Endodermal cell (in vitro differentiated cells): ENCODE measurements around the gene NT5C1A. TPM values are rescaled to one million over a fixed set of nuclear protein-coding genes. Genes with fewer than 3 reads are reported as not detected.

Source experiments
- DNase-seq: peaks from one replicate; pipeline ENCODE4 v3.0.0-alpha.2; 2017
- H3K27ac ChIP-seq: 2 replicates; pipeline ENCODE4 v1.5.1; 2013; ENCODE audit warnings: mild to moderate bottlenecking, low read depth, low read length, moderate library complexity
- H3K27me3 ChIP-seq: 2 replicates; pipeline ENCODE4 v1.6.1; 2013; ENCODE audit warnings: mild to moderate bottlenecking, low read length, moderate library complexity; ENCODE audit not compliant: insufficient read depth, control insufficient read depth, poor library complexity, severe bottlenecking
- H3K36me3 ChIP-seq: 2 replicates; pipeline ENCODE4 v1.7.0; 2013; ENCODE audit warnings: mild to moderate bottlenecking, low read length, moderate library complexity; ENCODE audit not compliant: control insufficient read depth, insufficient read depth
- H3K4me1 ChIP-seq: one replicate; pipeline ENCODE4 v1.7.0; 2013; ENCODE audit warnings: low read length; ENCODE audit not compliant: control insufficient read depth, insufficient read depth
- H3K4me3 ChIP-seq: 2 replicates; pipeline ENCODE4 v1.5.1; 2013; ENCODE audit warnings: mild to moderate bottlenecking, low read length, moderate library complexity
- H3K9ac ChIP-seq: 2 replicates; pipeline ENCODE4 v1.6.1; 2013; ENCODE audit warnings: mild to moderate bottlenecking, low read length, moderate library complexity; ENCODE audit not compliant: poor library complexity, severe bottlenecking; ENCODE audit errors: extremely low read depth
- H3K9me3 ChIP-seq: 2 replicates; pipeline ENCODE4 v1.6.1; 2013; ENCODE audit warnings: mild to moderate bottlenecking, low read length, moderate library complexity; ENCODE audit not compliant: control insufficient read depth
- H3K27ac Mint-ChIP-seq: 2 replicates; pipeline ENCODE4 v1.8.0; 2020; ENCODE audit warnings: mixed read lengths
- H3K27me3 Mint-ChIP-seq: 2 replicates; pipeline ENCODE4 v1.8.0; 2021; ENCODE audit warnings: mild to moderate bottlenecking, mixed read lengths; ENCODE audit not compliant: insufficient read depth
- H3K36me3 Mint-ChIP-seq: 2 replicates; pipeline ENCODE4 v1.8.0; 2020; ENCODE audit warnings: low read depth, mixed read lengths
- H3K4me1 Mint-ChIP-seq: 2 replicates; pipeline ENCODE4 v1.8.0; 2020; ENCODE audit warnings: mixed read lengths
- H3K4me3 Mint-ChIP-seq: 2 replicates; pipeline ENCODE4 v1.8.0; 2020; ENCODE audit warnings: mild to moderate bottlenecking, moderate library complexity, mixed read lengths
- H3K9me3 Mint-ChIP-seq: 2 replicates; pipeline ENCODE4 v1.8.0; 2020; ENCODE audit warnings: mild to moderate bottlenecking, mixed read lengths
- WGBS, 2 experiments: methylation state at CpG; one replicate each; pipeline versions ENCODE4 v1.1.5 to v1.1.7; 2013; ENCODE audit warnings: missing lambda C conversion rate in 2 of 2, mixed read lengths in 1 of 2; ENCODE audit not compliant: insufficient coverage in 1 of 2, insufficient read length in 1 of 2; 5-methylcytosine and 5-hydroxymethylcytosine counted together
- total RNA-seq, 2 donors: library from RNA; stranded (reverse); fragmentation: NEBNext Ultra II Directional in 1 of 2; extraction: Animal tissue kit (Norgen Biotek cat#: 25700) in 1 of 2; gene quantifications; 2 replicates in 1 of 2; 3 replicates in 1 of 2; pipeline ENCODE4 v1.2.1, GENCODE V29; 2021
- TF ChIP-seq, protein P1 (sequence below): fragments of 200-600 bp; sonication (generic); conservative IDR thresholded peaks from 2 replicates; pipeline ENCODE4 v1.5.0; 2021; ENCODE audit warnings: antibody characterized with exemption, mild to moderate bottlenecking

Gene NT5C1A
- total RNA-seq, 2 donors from 2014 or later, result not detected

DNA sequence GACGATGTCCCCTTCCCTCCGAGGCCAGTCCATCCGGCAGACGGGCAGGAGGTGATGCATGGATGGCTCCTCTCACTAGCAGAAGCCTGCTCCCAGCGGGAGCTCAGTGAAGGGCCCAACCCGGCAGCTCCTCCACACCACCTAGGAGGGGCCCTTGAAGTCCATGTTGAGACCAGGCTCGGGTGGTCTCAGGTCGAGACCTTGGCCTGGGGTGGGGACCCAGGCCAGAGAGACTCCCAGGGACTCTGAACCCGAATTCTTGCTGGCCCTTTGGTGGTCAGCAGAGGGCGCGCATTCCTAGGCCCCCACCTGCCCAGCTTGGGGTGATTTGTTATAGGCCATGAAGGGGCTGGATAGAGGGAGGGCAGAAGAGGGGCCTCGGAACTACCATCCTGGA lies 642 bp upstream of the NT5C1A start:
- H3K27ac ChIP-seq, result no peak overlapping the region
- no peaks in the 10 kb centered on the region for H3K9me3 ChIP-seq
- H3K9ac ChIP-seq, result no peak overlapping the region
- peaks cover 100% of the 10 kb centered on the region for H3K27me3 ChIP-seq
- Mint-ChIP-seq H3K9me3 (no peaks in the 10 kb centered on the region), H3K27me3 (peaks cover 99% of the 10 kb centered on the region), H3K4me3 (peak overlapping the region; percentile 43), H3K4me1 (peaks cover 5% of the 10 kb centered on the region), H3K27ac (no peak overlapping the region), H3K36me3 (no peaks in the 10 kb centered on the region)
- no peaks in the 10 kb centered on the region for H3K36me3 ChIP-seq
- 13 to 15% methylated on average over 6 to 12 of the region's 12 CpGs for WGBS, 2 experiments
- peak overlapping the region; percentile 75 for H3K4me3 ChIP-seq
- TF ChIP-seq, protein P1, sequence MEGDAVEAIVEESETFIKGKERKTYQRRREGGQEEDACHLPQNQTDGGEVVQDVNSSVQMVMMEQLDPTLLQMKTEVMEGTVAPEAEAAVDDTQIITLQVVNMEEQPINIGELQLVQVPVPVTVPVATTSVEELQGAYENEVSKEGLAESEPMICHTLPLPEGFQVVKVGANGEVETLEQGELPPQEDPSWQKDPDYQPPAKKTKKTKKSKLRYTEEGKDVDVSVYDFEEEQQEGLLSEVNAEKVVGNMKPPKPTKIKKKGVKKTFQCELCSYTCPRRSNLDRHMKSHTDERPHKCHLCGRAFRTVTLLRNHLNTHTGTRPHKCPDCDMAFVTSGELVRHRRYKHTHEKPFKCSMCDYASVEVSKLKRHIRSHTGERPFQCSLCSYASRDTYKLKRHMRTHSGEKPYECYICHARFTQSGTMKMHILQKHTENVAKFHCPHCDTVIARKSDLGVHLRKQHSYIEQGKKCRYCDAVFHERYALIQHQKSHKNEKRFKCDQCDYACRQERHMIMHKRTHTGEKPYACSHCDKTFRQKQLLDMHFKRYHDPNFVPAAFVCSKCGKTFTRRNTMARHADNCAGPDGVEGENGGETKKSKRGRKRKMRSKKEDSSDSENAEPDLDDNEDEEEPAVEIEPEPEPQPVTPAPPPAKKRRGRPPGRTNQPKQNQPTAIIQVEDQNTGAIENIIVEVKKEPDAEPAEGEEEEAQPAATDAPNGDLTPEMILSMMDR, result peak; percentile 82
- H3K4me1 ChIP-seq, result no peaks in the 10 kb centered on the region
- peak; percentile 83 for DNase-seq

GRCh38 chr1:39671433-39671792 lies 494 bp downstream of the NT5C1A start:
- Histone ChIP-seq H3K27ac (no peak overlapping the region), H3K36me3 (no peaks in the 10 kb centered on the region), H3K9ac (no peak overlapping the region), H3K4me1 (no peaks in the 10 kb centered on the region), H3K4me3 (peak overlapping the region; percentile 75), H3K9me3 (no peaks in the 10 kb centered on the region), H3K27me3 (peaks cover 100% of the 10 kb centered on the region)
- Mint-ChIP-seq H3K9me3 (no peaks in the 10 kb centered on the region), H3K4me1 (peaks cover 5% of the 10 kb centered on the region), H3K36me3 (no peaks in the 10 kb centered on the region), H3K27ac (no peak overlapping the region), H3K4me3 (peak overlapping the region; percentile 43), H3K27me3 (peaks cover 99% of the 10 kb centered on the region)
- peak; percentile 62 for DNase-seq
- TF ChIP-seq, protein P1, result no peak
- 0 to 5% methylated on average over 7 to 26 of the region's 26 CpGs for WGBS, 2 experiments

DNA sequence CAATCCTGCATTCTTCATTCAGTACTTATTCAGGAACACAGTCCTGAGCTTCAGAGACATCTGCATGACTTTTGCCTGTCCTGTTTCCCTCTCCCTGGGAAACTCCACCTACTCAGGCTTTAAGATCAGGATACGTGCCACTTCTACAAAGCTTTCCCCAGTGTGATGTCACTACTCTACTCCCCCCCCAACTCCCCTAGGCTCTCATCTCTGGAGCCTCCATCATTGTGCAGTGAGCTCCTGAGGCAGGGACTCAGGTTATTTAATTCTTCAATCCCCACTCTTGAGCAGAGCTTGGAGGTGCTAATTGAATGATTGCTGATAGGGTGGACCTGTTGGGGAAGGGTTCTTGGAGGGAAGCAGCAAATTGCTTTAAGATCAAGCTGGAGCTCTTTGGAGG lies 1.2 kb downstream of the NT5C1A start:
- no peaks in the 10 kb centered on the region for H3K36me3 Mint-ChIP-seq
- Histone ChIP-seq H3K4me1 (no peaks in the 10 kb centered on the region), H3K27me3 (peaks cover 100% of the 10 kb centered on the region), H3K36me3 (no peaks in the 10 kb centered on the region), H3K27ac (no peak overlapping the region), H3K9me3 (no peaks in the 10 kb centered on the region), H3K9ac (no peak overlapping the region), H3K4me3 (no peak overlapping the region)
- H3K9me3 Mint-ChIP-seq, result no peaks in the 10 kb centered on the region
- TF ChIP-seq, protein P1, result no peak
- peak overlapping the region; percentile 43 for H3K4me3 Mint-ChIP-seq
- WGBS, 2 experiments, result 0 to 21% methylated on average over 1 of the region's 1 CpG
- no peak overlapping the region for H3K27ac Mint-ChIP-seq
- no peak for DNase-seq
- H3K27me3 Mint-ChIP-seq, result peaks cover 99% of the 10 kb centered on the region
- peaks cover 5% of the 10 kb centered on the region for H3K4me1 Mint-ChIP-seq
